ENCODE measurements around the gene MSRB3. TPM values are rescaled to one million over a fixed set of nuclear protein-coding genes. Genes with fewer than 3 reads are reported as not detected.

MSRB3 gene
- total RNA-seq, 3 donors from 2014 or later = 35.0 to 59.8 (median 51.8) TPM

- Histone ChIP-seq H3K27ac (no peak overlapping the region), H3K27me3 (no peaks in the 10 kb centered on the region), H3K4me1 (no peaks in the 10 kb centered on the region), H3K9me3 (no peaks in the 10 kb centered on the region), H3K4me3 (no peak overlapping the region), H3K36me3 (no peaks in the 10 kb centered on the region)
- TF ChIP-seq, protein P1, sequence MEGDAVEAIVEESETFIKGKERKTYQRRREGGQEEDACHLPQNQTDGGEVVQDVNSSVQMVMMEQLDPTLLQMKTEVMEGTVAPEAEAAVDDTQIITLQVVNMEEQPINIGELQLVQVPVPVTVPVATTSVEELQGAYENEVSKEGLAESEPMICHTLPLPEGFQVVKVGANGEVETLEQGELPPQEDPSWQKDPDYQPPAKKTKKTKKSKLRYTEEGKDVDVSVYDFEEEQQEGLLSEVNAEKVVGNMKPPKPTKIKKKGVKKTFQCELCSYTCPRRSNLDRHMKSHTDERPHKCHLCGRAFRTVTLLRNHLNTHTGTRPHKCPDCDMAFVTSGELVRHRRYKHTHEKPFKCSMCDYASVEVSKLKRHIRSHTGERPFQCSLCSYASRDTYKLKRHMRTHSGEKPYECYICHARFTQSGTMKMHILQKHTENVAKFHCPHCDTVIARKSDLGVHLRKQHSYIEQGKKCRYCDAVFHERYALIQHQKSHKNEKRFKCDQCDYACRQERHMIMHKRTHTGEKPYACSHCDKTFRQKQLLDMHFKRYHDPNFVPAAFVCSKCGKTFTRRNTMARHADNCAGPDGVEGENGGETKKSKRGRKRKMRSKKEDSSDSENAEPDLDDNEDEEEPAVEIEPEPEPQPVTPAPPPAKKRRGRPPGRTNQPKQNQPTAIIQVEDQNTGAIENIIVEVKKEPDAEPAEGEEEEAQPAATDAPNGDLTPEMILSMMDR (IDR thresholded peaks at IDR 0.05) = no peak
- DNase-seq (ENCODE audit: low spot score in 2 of 2) = no peak
- intact Hi-C loops (cut with DNase I; ENCODE audit: low total_unique reads) = no loop called here
These were observed 187.5 kb downstream of the MSRB3 start for GRCh38 chr12:65465766-65466547.

DNA sequence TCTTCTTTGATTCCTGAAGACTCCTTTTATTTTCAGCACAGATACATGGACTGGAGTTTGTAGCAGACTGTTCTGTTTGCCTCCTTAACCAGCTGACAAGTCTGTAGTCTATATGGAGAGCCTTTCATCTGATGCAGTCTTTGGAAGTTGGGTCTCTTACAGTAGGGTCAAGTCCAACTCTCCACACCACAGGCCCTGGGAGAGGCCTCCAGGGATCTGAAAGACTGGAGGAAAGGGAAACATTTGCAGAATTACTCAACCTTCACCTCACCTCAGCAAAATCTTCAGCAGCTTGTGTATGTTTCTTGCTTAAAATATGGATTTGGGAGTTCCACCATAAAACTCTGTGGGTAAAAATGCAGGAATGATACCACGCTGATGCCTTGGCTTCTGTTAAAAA lies 188.4 kb downstream of the MSRB3 start:
- H3K4me3 ChIP-seq = no peak overlapping the region
- no peaks in the 10 kb centered on the region for H3K4me1 ChIP-seq
- H3K27ac ChIP-seq = no peak overlapping the region
- no peaks in the 10 kb centered on the region for H3K9me3 ChIP-seq
- intact Hi-C loops (cut with DNase I; ENCODE audit: low total_unique reads) = no loop called here
- no peaks in the 10 kb centered on the region for H3K36me3 ChIP-seq
- TF ChIP-seq, protein P1 (IDR thresholded peaks at IDR 0.05) = no peak
- TF ChIP-seq POLR2AphosphoS5 (IDR thresholded peaks at IDR 0.05) = no peak
- TF ChIP-seq POLR2A (IDR thresholded peaks at IDR 0.05) = no peak
- no peaks in the 10 kb centered on the region for H3K27me3 ChIP-seq
- DNase-seq (ENCODE audit: low spot score in 2 of 2) = no peak

DNA sequence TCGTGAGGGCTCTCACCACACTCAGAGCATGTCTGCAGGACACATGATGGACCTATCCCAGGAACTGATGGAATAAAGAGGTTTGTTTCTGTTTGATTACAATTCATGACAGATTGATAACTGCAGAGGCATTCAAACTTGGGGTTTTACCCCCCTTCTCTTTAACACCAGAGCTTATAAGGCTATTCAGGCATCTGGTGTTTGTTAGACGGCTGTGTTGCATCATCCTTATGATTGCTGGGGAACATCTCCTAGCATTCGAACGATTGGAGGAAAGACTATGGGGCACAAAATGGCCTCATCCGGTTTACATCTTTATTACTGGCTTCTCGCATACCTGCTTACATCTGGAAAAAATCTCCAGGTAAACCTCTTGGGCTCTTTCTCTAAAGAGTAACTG lies 191.8 kb downstream of the MSRB3 start:
- intact Hi-C loops (cut with DNase I; ENCODE audit: low total_unique reads) = no loop called here
- TF ChIP-seq POLR2A (IDR thresholded peaks at IDR 0.05) (no peak), POLR2AphosphoS5 (IDR thresholded peaks at IDR 0.05) (no peak)
- TF ChIP-seq, protein P1 (IDR thresholded peaks at IDR 0.05) = no peak
- DNase-seq (ENCODE audit: low spot score in 2 of 2) = no peak
- no peak overlapping the region for H3K27ac ChIP-seq
- no peaks in the 10 kb centered on the region for H3K9me3 ChIP-seq
- H3K4me1 ChIP-seq = no peaks in the 10 kb centered on the region
- H3K27me3 ChIP-seq = no peaks in the 10 kb centered on the region
- no peak overlapping the region for H3K4me3 ChIP-seq
- H3K36me3 ChIP-seq = no peaks in the 10 kb centered on the region

DNA sequence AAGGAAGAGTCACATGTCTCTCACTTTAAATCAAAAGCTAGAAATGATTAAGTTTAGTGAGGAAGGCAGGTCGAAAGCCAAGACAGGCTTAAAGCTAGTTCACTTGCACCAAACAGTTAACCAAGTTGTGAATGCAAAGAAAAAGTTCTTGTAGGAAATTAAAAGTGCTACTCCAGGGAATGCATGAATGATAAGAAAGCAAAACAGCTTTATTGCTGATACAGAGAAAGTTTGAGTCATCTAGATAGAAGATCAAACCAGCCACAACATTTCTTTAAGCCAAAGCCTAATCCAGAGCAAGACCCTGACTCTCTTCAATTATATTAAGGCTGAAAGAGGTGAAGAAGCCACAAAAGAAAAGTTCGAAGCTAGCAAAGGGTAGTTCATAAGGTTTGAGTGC lies 193.6 kb downstream of the MSRB3 start:
- no peak overlapping the region for H3K4me3 ChIP-seq
- no peaks in the 10 kb centered on the region for H3K27me3 ChIP-seq
- H3K9me3 ChIP-seq = no peaks in the 10 kb centered on the region
- no peak for TF ChIP-seq POLR2AphosphoS5 (IDR thresholded peaks at IDR 0.05)
- TF ChIP-seq POLR2A (IDR thresholded peaks at IDR 0.05) = no peak
- TF ChIP-seq, protein P1 (IDR thresholded peaks at IDR 0.05) = no peak
- no peak for DNase-seq (ENCODE audit: low spot score in 2 of 2)
- no peak overlapping the region for H3K27ac ChIP-seq
- intact Hi-C loops (cut with DNase I; ENCODE audit: low total_unique reads) = no loop called here
- H3K36me3 ChIP-seq = no peaks in the 10 kb centered on the region
- no peaks in the 10 kb centered on the region for H3K4me1 ChIP-seq

- no peaks in the 10 kb centered on the region for H3K36me3 ChIP-seq
- H3K27me3 ChIP-seq = no peaks in the 10 kb centered on the region
- H3K9me3 ChIP-seq = no peaks in the 10 kb centered on the region
- no peak overlapping the region for H3K27ac ChIP-seq
- H3K4me3 ChIP-seq = no peak overlapping the region
- no peak for DNase-seq (ENCODE audit: low spot score in 2 of 2)
- no peaks in the 10 kb centered on the region for H3K4me1 ChIP-seq
- intact Hi-C loops (cut with DNase I; ENCODE audit: low total_unique reads) = no loop called here
- TF ChIP-seq POLR2AphosphoS5 (IDR thresholded peaks at IDR 0.05) (no peak), POLR2A (IDR thresholded peaks at IDR 0.05) (no peak)
- TF ChIP-seq, protein P1 (IDR thresholded peaks at IDR 0.05) = no peak
These were observed 196.3 kb downstream of the MSRB3 start for GRCh38 chr12:65474831-65475230.

Measured in breast epithelium (tissue), 4 donors.